ENCODE measurements around the gene CLNK.

Gene CLNK

GRCh38 chr4:10529291-10530136 is 155.1 kb downstream of the CLNK start:
- Histone ChIP-seq H2BK5ac (ENCODE audit: low read length) (no peak overlapping the region), H3K79me1 (ENCODE audit: low read length) (no peaks in the 10 kb centered on the region), H2BK120ac (ENCODE audit: low read depth, low read length) (no peak overlapping the region), H4K8ac (ENCODE audit: low read depth, low read length) (no peak overlapping the region), H3K27ac (ENCODE audit: low read depth, low read length) (no peak overlapping the region), H3K4me1 (ENCODE audit: control insufficient read depth, low read depth, low read length) (peaks cover 4% of the 10 kb centered on the region), H3K23ac (ENCODE audit: low read length) (no peak overlapping the region), H3K56ac (ENCODE audit: low read length) (no peak overlapping the region), H3K4ac (ENCODE audit: low read depth, low read length) (no peak overlapping the region), H3K18ac (ENCODE audit: low read length) (peak overlapping the region; percentile 61), H3K4me3 (ENCODE audit: low read length) (no peak overlapping the region), H3K9ac (ENCODE audit: low read length) (no peak overlapping the region), H2BK15ac (replicated peaks; ENCODE audit: low read depth) (no peak overlapping the region), H3K27me3 (ENCODE audit: insufficient read depth, low read length, poor library complexity) (no peaks in the 10 kb centered on the region), H3K36me3 (ENCODE audit: control insufficient read depth, insufficient read depth, low read length) (no peaks in the 10 kb centered on the region), H4K5ac (ENCODE audit: low read length) (no peak overlapping the region), H3K4me2 (ENCODE audit: low read length) (no peak overlapping the region), H2AK5ac (ENCODE audit: low read length) (no peak overlapping the region), H3K79me2 (ENCODE audit: control insufficient read depth, insufficient read depth, low read length) (no peaks in the 10 kb centered on the region)
- WGBS (ENCODE audit: extremely low coverage, insufficient coverage, low lambda C conversion rate), result no CpG with 5 or more reads among the region's 2 CpGs
- DNase-seq, result peak; percentile 55

- no peaks in the 10 kb centered on the region for H3K27me3 ChIP-seq (ENCODE audit: insufficient read depth, low read length, poor library complexity)
- H3K4me2 ChIP-seq (ENCODE audit: low read length), result no peak overlapping the region
- H3K79me2 ChIP-seq (ENCODE audit: control insufficient read depth, insufficient read depth, low read length), result no peaks in the 10 kb centered on the region
- no peaks in the 10 kb centered on the region for H3K79me1 ChIP-seq (ENCODE audit: low read length)
- H3K18ac ChIP-seq (ENCODE audit: low read length), result no peak overlapping the region
- no peak overlapping the region for H2AK5ac ChIP-seq (ENCODE audit: low read length)
- WGBS (ENCODE audit: extremely low coverage, insufficient coverage, low lambda C conversion rate), result no CpG with 5 or more reads among the region's 3 CpGs
- no peak overlapping the region for H3K9ac ChIP-seq (ENCODE audit: low read length)
- no peak overlapping the region for H2BK120ac ChIP-seq (ENCODE audit: low read depth, low read length)
- no peak overlapping the region for H4K8ac ChIP-seq (ENCODE audit: low read depth, low read length)
- no peak overlapping the region for H2BK5ac ChIP-seq (ENCODE audit: low read length)
- H3K4me3 ChIP-seq (ENCODE audit: low read length), result no peak overlapping the region
- H3K56ac ChIP-seq (ENCODE audit: low read length), result no peak overlapping the region
- no peak overlapping the region for H3K4ac ChIP-seq (ENCODE audit: low read depth, low read length)
- H3K27ac ChIP-seq (ENCODE audit: low read depth, low read length), result no peak overlapping the region
- H3K4me1 ChIP-seq (ENCODE audit: control insufficient read depth, low read depth, low read length), result peaks cover 4% of the 10 kb centered on the region
- H3K36me3 ChIP-seq (ENCODE audit: control insufficient read depth, insufficient read depth, low read length), result no peaks in the 10 kb centered on the region
- no peak overlapping the region for H4K5ac ChIP-seq (ENCODE audit: low read length)
- no peak overlapping the region for H2BK15ac ChIP-seq (replicated peaks; ENCODE audit: low read depth)
- no peak overlapping the region for H3K23ac ChIP-seq (ENCODE audit: low read length)
- no peak for DNase-seq
Observed at GRCh38 chr4:10527438-10527837, 157.1 kb downstream of the CLNK start.

- no peaks in the 10 kb centered on the region for H3K27me3 ChIP-seq (ENCODE audit: insufficient read depth, low read length, poor library complexity)
Observed at GRCh38 chr4:10526429-10527222, 157.9 kb downstream of the CLNK start.

GRCh38 chr4:10524196-10524833 is 160.3 kb downstream of the CLNK start:
- DNase-seq, result no peak
- H2BK15ac ChIP-seq (replicated peaks; ENCODE audit: low read depth), result no peak overlapping the region
- H3K18ac ChIP-seq (ENCODE audit: low read length), result no peak overlapping the region
- no peak overlapping the region for H2BK5ac ChIP-seq (ENCODE audit: low read length)
- no peak overlapping the region for H3K9ac ChIP-seq (ENCODE audit: low read length)
- no peak overlapping the region for H2BK120ac ChIP-seq (ENCODE audit: low read depth, low read length)
- no peaks in the 10 kb centered on the region for H3K79me2 ChIP-seq (ENCODE audit: control insufficient read depth, insufficient read depth, low read length)
- no peaks in the 10 kb centered on the region for H3K4me1 ChIP-seq (ENCODE audit: control insufficient read depth, low read depth, low read length)
- H3K4ac ChIP-seq (ENCODE audit: low read depth, low read length), result no peak overlapping the region
- H3K4me3 ChIP-seq (ENCODE audit: low read length), result no peak overlapping the region
- H3K27me3 ChIP-seq (ENCODE audit: insufficient read depth, low read length, poor library complexity), result no peaks in the 10 kb centered on the region
- H4K5ac ChIP-seq (ENCODE audit: low read length), result no peak overlapping the region
- no peak overlapping the region for H3K4me2 ChIP-seq (ENCODE audit: low read length)
- no peak overlapping the region for H3K56ac ChIP-seq (ENCODE audit: low read length)
- no peaks in the 10 kb centered on the region for H3K79me1 ChIP-seq (ENCODE audit: low read length)
- no peaks in the 10 kb centered on the region for H3K36me3 ChIP-seq (ENCODE audit: control insufficient read depth, insufficient read depth, low read length)
- no CpG with 5 or more reads among the region's 5 CpGs for WGBS (ENCODE audit: extremely low coverage, insufficient coverage, low lambda C conversion rate)
- H3K27ac ChIP-seq (ENCODE audit: low read depth, low read length), result no peak overlapping the region
- no peak overlapping the region for H3K23ac ChIP-seq (ENCODE audit: low read length)
- no peak overlapping the region for H4K8ac ChIP-seq (ENCODE audit: low read depth, low read length)
- H2AK5ac ChIP-seq (ENCODE audit: low read length), result no peak overlapping the region

More at GRCh38 chr4:10526429-10527222, 157.9 kb downstream of the CLNK start:
- WGBS (ENCODE audit: extremely low coverage, insufficient coverage, low lambda C conversion rate), result no CpG with 5 or more reads among the region's 12 CpGs
- peak; percentile 28 for DNase-seq
- H2AK5ac ChIP-seq (ENCODE audit: low read length), result no peak overlapping the region
- peaks cover 4% of the 10 kb centered on the region for H3K4me1 ChIP-seq (ENCODE audit: control insufficient read depth, low read depth, low read length)
- H3K18ac ChIP-seq (ENCODE audit: low read length), result no peak overlapping the region
- H3K36me3 ChIP-seq (ENCODE audit: control insufficient read depth, insufficient read depth, low read length), result no peaks in the 10 kb centered on the region
- no peak overlapping the region for H3K27ac ChIP-seq (ENCODE audit: low read depth, low read length)
- no peak overlapping the region for H3K9ac ChIP-seq (ENCODE audit: low read length)
- no peak overlapping the region for H2BK5ac ChIP-seq (ENCODE audit: low read length)
- no peak overlapping the region for H3K23ac ChIP-seq (ENCODE audit: low read length)
- H3K79me2 ChIP-seq (ENCODE audit: control insufficient read depth, insufficient read depth, low read length), result no peaks in the 10 kb centered on the region
- no peak overlapping the region for H2BK15ac ChIP-seq (replicated peaks; ENCODE audit: low read depth)
- no peak overlapping the region for H3K4me2 ChIP-seq (ENCODE audit: low read length)
- no peak overlapping the region for H3K4ac ChIP-seq (ENCODE audit: low read depth, low read length)
- no peak overlapping the region for H4K8ac ChIP-seq (ENCODE audit: low read depth, low read length)
- H3K79me1 ChIP-seq (ENCODE audit: low read length), result no peaks in the 10 kb centered on the region
- no peak overlapping the region for H3K56ac ChIP-seq (ENCODE audit: low read length)
- H4K5ac ChIP-seq (ENCODE audit: low read length), result no peak overlapping the region
- no peak overlapping the region for H2BK120ac ChIP-seq (ENCODE audit: low read depth, low read length)
- H3K4me3 ChIP-seq (ENCODE audit: low read length), result no peak overlapping the region

GRCh38 chr4:10521424-10521823 is 163.1 kb downstream of the CLNK start:
- Histone ChIP-seq H2BK15ac (replicated peaks; ENCODE audit: low read depth) (no peak overlapping the region), H3K36me3 (ENCODE audit: control insufficient read depth, insufficient read depth, low read length) (no peaks in the 10 kb centered on the region), H2BK5ac (ENCODE audit: low read length) (no peak overlapping the region), H3K4ac (ENCODE audit: low read depth, low read length) (no peak overlapping the region), H3K18ac (ENCODE audit: low read length) (no peak overlapping the region), H3K4me2 (ENCODE audit: low read length) (no peak overlapping the region), H4K8ac (ENCODE audit: low read depth, low read length) (no peak overlapping the region), H4K5ac (ENCODE audit: low read length) (no peak overlapping the region), H2AK5ac (ENCODE audit: low read length) (no peak overlapping the region), H3K27me3 (ENCODE audit: insufficient read depth, low read length, poor library complexity) (no peaks in the 10 kb centered on the region), H2BK120ac (ENCODE audit: low read depth, low read length) (no peak overlapping the region), H3K4me1 (ENCODE audit: control insufficient read depth, low read depth, low read length) (no peaks in the 10 kb centered on the region), H3K79me1 (ENCODE audit: low read length) (no peaks in the 10 kb centered on the region), H3K56ac (ENCODE audit: low read length) (no peak overlapping the region), H3K27ac (ENCODE audit: low read depth, low read length) (no peak overlapping the region), H3K23ac (ENCODE audit: low read length) (no peak overlapping the region), H3K79me2 (ENCODE audit: control insufficient read depth, insufficient read depth, low read length) (no peaks in the 10 kb centered on the region), H3K4me3 (ENCODE audit: low read length) (no peak overlapping the region), H3K9ac (ENCODE audit: low read length) (no peak overlapping the region)
- no peak for DNase-seq
- no CpG with 5 or more reads among the region's 3 CpGs for WGBS (ENCODE audit: extremely low coverage, insufficient coverage, low lambda C conversion rate)

Measured in mesendoderm (in vitro differentiated cells).